Natural killer cell (primary cell): Measurements from ENCODE around the gene USPL1. TPM values are rescaled to one million over a fixed set of nuclear protein-coding genes. Genes with fewer than 3 reads are reported as not detected.
A peak's percentile ranks its signal among the peaks of the same experiment; 100 is the strongest.

Experiments
- ATAC-seq, 3 donors: fragments of 150-1000 bp in 2 of 3; fragments of 200-7000 bp in 1 of 3; cut with Tn5 transposase; 1 replicate in 1 of 3; 2 replicates in 2 of 3; pipeline ENCODE4 v1.10.0; 2021; ENCODE audit warnings: mild to moderate bottlenecking in 2 of 3, moderate library complexity in 2 of 3
- DNase-seq, 2 donors: peaks; one replicate each; pipeline versions ENCODE4 v3.0.0 to v3.0.0-alpha.2; 2013 to 2021; ENCODE audit warnings: mixed read lengths in 1 of 2
- H3K27ac ChIP-seq: one replicate; pipeline ENCODE4 v1.5.1; 2013; ENCODE audit warnings: mild to moderate bottlenecking, low read length
- H3K27me3 ChIP-seq: one replicate; pipeline ENCODE4 v1.6.1; 2013; ENCODE audit warnings: low read length; ENCODE audit not compliant: control insufficient read depth, insufficient read depth
- H3K36me3 ChIP-seq: one replicate; pipeline ENCODE4 v1.6.1; 2013; ENCODE audit warnings: low read length; ENCODE audit not compliant: control insufficient read depth, insufficient read depth
- H3K4me1 ChIP-seq: one replicate; pipeline ENCODE4 v1.6.1; 2013; ENCODE audit warnings: low read length; ENCODE audit not compliant: control insufficient read depth, insufficient read depth
- H3K4me3 ChIP-seq: one replicate; pipeline ENCODE4 v1.5.1; 2013; ENCODE audit warnings: low read length
- H3K9me3 ChIP-seq: one replicate; pipeline ENCODE4 v1.6.1; 2013; ENCODE audit warnings: low read length; ENCODE audit not compliant: control insufficient read depth, insufficient read depth
- H3K27ac Mint-ChIP-seq, 2 donors: one replicate each; pipeline ENCODE4 v1.8.0; 2022; ENCODE audit warnings: mild to moderate bottlenecking in 2 of 2, mixed read lengths in 2 of 2, moderate library complexity in 1 of 2
- H3K27me3 Mint-ChIP-seq, 2 donors: one replicate each; pipeline ENCODE4 v1.8.0; 2022; ENCODE audit warnings: low read depth in 2 of 2, mixed read lengths in 2 of 2
- H3K36me3 Mint-ChIP-seq: one replicate; pipeline ENCODE4 v1.8.0; 2022; ENCODE audit warnings: mixed read lengths
- H3K4me1 Mint-ChIP-seq, 2 donors: one replicate each; pipeline ENCODE4 v1.8.0; 2022; ENCODE audit warnings: mixed read lengths in 2 of 2
- H3K4me3 Mint-ChIP-seq: one replicate; pipeline ENCODE4 v1.8.0; 2022; ENCODE audit warnings: mild to moderate bottlenecking, moderate library complexity, mixed read lengths
- H3K9me3 Mint-ChIP-seq, 2 donors: one replicate each; pipeline ENCODE4 v1.8.0; 2022; ENCODE audit warnings: mixed read lengths in 2 of 2
- WGBS: methylation state at CpG from one replicate; pipeline ENCODE4 v1.1.7; 2013; ENCODE audit warnings: missing lambda C conversion rate; ENCODE audit not compliant: insufficient coverage; 5-methylcytosine and 5-hydroxymethylcytosine counted together
- intact Hi-C: fragments of 100-400 bp; cut with micrococcal nuclease; formaldehyde crosslinking; loops from one replicate; pipeline ENCODE4 v1.14.2; 2022
- total RNA-seq, 4 donors: library from RNA; stranded (reverse); fragments of 120-200 nt in 1 of 4; gene quantifications; one replicate each; pipeline versions ENCODE4 v1.2.3 to v1.2.4, GENCODE V29; 2013 to 2022
- TF ChIP-seq, protein P1 (sequence below): fragments of 200-600 bp; IDR thresholded peaks from one replicate; pipeline ENCODE4 v1.8.0; 2022; ENCODE audit warnings: antibody characterized with exemption

Gene USPL1
- total RNA-seq, 3 donors from 2014 or later (not counting 1 experiment from before 2014, with no cell fraction given) = 34.8 to 39.0 (median 36.9) TPM

DNA sequence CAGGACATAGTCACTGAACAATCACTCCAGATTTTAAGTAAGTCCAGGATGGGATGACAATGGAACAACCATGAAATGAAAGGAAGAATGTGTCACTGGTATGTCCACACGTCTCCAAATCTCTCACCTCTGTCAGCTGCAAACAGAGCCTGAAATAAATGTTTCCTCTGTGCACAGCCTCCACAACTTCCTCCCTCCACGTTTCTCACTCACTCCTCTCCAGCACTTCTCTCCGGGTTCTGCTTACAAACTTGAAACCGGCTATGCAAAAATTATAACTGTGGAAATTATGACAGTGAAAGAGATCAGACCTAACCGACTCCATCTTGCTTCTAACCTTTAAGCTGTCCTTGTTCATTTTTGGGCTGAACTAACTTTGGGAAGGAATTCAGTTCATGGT is 82.6 kb downstream of the USPL1 start:
- peaks cover 22 to 36% of the 10 kb centered on the region in 2 donors for H3K4me1 Mint-ChIP-seq
- H3K9me3 Mint-ChIP-seq = no peaks in the 10 kb centered on the region
- no peaks in the 10 kb centered on the region for H3K9me3 ChIP-seq
- no peaks in the 10 kb centered on the region for H3K36me3 Mint-ChIP-seq
- H3K4me3 Mint-ChIP-seq = no peak overlapping the region
- intact Hi-C loops = no loop called here
- DNase-seq (no peak), ATAC-seq (no peak)
- H3K27ac ChIP-seq = no peak overlapping the region
- H3K27ac Mint-ChIP-seq = no peak overlapping the region
- H3K27me3 ChIP-seq = no peaks in the 10 kb centered on the region
- H3K4me3 ChIP-seq = no peak overlapping the region
- H3K4me1 ChIP-seq = peaks cover 15% of the 10 kb centered on the region
- WGBS = 25% methylated on average over 5 of the region's 5 CpGs
- TF ChIP-seq, protein P1, sequence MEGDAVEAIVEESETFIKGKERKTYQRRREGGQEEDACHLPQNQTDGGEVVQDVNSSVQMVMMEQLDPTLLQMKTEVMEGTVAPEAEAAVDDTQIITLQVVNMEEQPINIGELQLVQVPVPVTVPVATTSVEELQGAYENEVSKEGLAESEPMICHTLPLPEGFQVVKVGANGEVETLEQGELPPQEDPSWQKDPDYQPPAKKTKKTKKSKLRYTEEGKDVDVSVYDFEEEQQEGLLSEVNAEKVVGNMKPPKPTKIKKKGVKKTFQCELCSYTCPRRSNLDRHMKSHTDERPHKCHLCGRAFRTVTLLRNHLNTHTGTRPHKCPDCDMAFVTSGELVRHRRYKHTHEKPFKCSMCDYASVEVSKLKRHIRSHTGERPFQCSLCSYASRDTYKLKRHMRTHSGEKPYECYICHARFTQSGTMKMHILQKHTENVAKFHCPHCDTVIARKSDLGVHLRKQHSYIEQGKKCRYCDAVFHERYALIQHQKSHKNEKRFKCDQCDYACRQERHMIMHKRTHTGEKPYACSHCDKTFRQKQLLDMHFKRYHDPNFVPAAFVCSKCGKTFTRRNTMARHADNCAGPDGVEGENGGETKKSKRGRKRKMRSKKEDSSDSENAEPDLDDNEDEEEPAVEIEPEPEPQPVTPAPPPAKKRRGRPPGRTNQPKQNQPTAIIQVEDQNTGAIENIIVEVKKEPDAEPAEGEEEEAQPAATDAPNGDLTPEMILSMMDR = no peak
- peaks cover 9 to 18% of the 10 kb centered on the region in 2 donors for H3K27me3 Mint-ChIP-seq
- H3K36me3 ChIP-seq = no peaks in the 10 kb centered on the region

DNA sequence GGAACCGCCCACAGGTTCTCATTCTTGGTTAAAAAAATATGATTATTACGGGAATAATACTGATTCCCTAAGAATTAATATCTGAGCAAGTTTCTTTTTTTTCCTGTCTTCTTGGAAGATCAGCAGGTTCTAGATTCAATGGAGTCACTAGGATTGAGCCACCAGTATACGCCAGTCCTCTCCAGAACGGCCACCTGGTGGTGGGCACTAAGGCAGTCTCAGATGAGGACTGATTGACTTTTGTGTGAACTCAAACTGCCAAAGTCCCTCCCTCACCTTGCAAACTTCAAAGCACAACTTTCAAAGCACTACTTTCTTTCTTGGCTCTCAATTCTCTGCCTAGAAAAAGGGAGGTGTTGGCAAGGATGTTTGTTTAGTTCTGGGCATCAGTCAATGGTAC is 84.3 kb downstream of the USPL1 start:
- WGBS = 94% methylated on average over 4 of the region's 4 CpGs
- DNase-seq (peak in 1 of 2 donors; percentile 12), ATAC-seq (no peak)
- Histone ChIP-seq H3K4me1 (peaks cover 5% of the 10 kb centered on the region), H3K27ac (no peak overlapping the region), H3K36me3 (no peaks in the 10 kb centered on the region), H3K27me3 (no peaks in the 10 kb centered on the region), H3K9me3 (no peaks in the 10 kb centered on the region), H3K4me3 (no peak overlapping the region)
- peaks cover 5 to 19% of the 10 kb centered on the region in 2 donors for H3K4me1 Mint-ChIP-seq
- no peak overlapping the region for H3K27ac Mint-ChIP-seq
- no peaks in the 10 kb centered on the region for H3K36me3 Mint-ChIP-seq
- H3K4me3 Mint-ChIP-seq = no peak overlapping the region
- no peaks in the 10 kb centered on the region for H3K9me3 Mint-ChIP-seq
- intact Hi-C loops = no loop called here
- TF ChIP-seq, protein P1 = no peak
- peaks cover 9 to 18% of the 10 kb centered on the region in 2 donors for H3K27me3 Mint-ChIP-seq

DNA sequence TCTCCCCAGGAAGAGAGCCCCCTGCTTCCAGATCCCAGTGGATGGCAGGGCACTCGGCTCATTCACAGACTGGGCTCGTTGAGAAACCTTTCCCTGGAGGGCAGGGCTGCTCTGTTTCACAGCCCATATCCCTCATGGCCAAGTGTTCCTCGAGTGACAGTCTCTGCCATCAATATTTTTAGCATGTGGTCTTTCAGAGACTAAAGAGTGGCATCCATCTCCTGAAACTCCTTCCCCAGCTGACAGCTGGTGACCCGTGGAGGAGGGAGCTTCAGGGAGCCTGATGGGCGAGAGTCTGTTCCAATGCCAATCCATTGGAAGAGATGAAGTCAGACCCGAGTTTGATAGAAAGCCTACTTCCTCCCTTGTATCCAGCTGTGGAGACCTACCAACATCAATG is 86.9 kb downstream of the USPL1 start:
- Histone ChIP-seq H3K4me1 (no peaks in the 10 kb centered on the region), H3K4me3 (no peak overlapping the region), H3K9me3 (no peaks in the 10 kb centered on the region), H3K27ac (no peak overlapping the region), H3K36me3 (no peaks in the 10 kb centered on the region), H3K27me3 (no peaks in the 10 kb centered on the region)
- WGBS = 81% methylated on average over 6 of the region's 6 CpGs
- Mint-ChIP-seq H3K36me3 (no peaks in the 10 kb centered on the region), H3K4me3 (no peak overlapping the region), H3K9me3 (no peaks in the 10 kb centered on the region), H3K27me3 (peaks cover 8 to 9% of the 10 kb centered on the region in 2 donors), H3K27ac (no peak overlapping the region), H3K4me1 (peaks cover 0 to 12% of the 10 kb centered on the region in 2 donors)
- DNase-seq (no peak), ATAC-seq (no peak)
- TF ChIP-seq, protein P1 = no peak
- intact Hi-C loops = no loop called here

DNA sequence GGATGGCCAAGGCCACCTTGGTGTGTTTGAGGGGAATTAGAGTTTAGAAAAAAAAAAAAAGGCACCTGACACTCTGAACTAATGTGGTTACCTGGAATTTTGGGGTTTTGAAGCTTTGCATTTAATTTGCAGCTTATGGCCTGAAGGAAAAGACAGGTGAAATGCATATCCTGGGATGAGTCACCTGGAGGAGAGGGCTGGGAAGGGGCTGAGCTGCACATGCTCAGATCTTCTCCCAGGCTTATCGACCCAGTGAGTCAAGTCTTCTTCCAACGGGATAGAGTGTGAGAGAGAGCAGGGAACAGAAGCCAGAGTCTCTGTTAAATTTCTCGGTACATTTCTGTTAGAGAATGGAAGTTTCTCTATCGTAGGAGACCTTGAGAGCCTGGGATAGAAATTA is 88.0 kb downstream of the USPL1 start:
- H3K4me3 Mint-ChIP-seq = no peak overlapping the region
- H3K27me3 ChIP-seq = no peaks in the 10 kb centered on the region
- no peaks in the 10 kb centered on the region for H3K36me3 ChIP-seq
- no peak overlapping the region for H3K27ac Mint-ChIP-seq
- peaks cover 0 to 7% of the 10 kb centered on the region in 2 donors for H3K4me1 Mint-ChIP-seq
- ATAC-seq (no peak), DNase-seq (no peak)
- H3K9me3 ChIP-seq = no peaks in the 10 kb centered on the region
- TF ChIP-seq, protein P1 = no peak
- no peaks in the 10 kb centered on the region for H3K36me3 Mint-ChIP-seq
- intact Hi-C loops = no loop called here
- H3K27ac ChIP-seq = no peak overlapping the region
- H3K9me3 Mint-ChIP-seq = no peaks in the 10 kb centered on the region
- peaks cover 6 to 7% of the 10 kb centered on the region in 2 donors for H3K27me3 Mint-ChIP-seq
- WGBS = 96% methylated on average over 4 of the region's 4 CpGs
- H3K4me3 ChIP-seq = no peak overlapping the region
- no peaks in the 10 kb centered on the region for H3K4me1 ChIP-seq
